Suprapubic skin (tissue), 4 donors: Measurements from ENCODE around the gene PWWP2B. TPM values are rescaled to one million over a fixed set of nuclear protein-coding genes. Genes with fewer than 3 reads are reported as not detected.
A peak's percentile ranks its signal among the peaks of the same experiment; 100 is the strongest.

Experiments
- DNase-seq, 2 donors: peaks; one replicate each; pipeline ENCODE4 v3.0.0-alpha.2; 2019; ENCODE audit warnings: low spot score in 2 of 2
- H3K27ac ChIP-seq: fragments of 200-600 bp; sonication (generic); one replicate; pipeline ENCODE4 v1.5.1; 2019
- H3K27me3 ChIP-seq: fragments of 200-600 bp; sonication (generic); one replicate; pipeline ENCODE4 v1.5.1; 2019
- H3K36me3 ChIP-seq: fragments of 200-600 bp; sonication (generic); one replicate; pipeline ENCODE4 v1.5.1; 2019
- H3K4me1 ChIP-seq: fragments of 200-600 bp; sonication (generic); one replicate; pipeline ENCODE4 v1.5.1; 2019
- H3K4me3 ChIP-seq: fragments of 200-600 bp; sonication (generic); one replicate; pipeline ENCODE4 v1.5.1; 2019; ENCODE audit warnings: mild to moderate bottlenecking
- H3K9me3 ChIP-seq: fragments of 200-600 bp; sonication (generic); one replicate; pipeline ENCODE4 v1.5.1; 2019
- EP300 ChIP-seq: sonication (generic); formaldehyde crosslinking; IDR thresholded peaks from one replicate; pipeline ENCODE4 v1.6.1; 2017; ENCODE audit warnings: antibody characterized with exemption
- POLR2A ChIP-seq, 2 donors: fragments of 450-650 bp; IDR thresholded peaks; one replicate each; pipeline ENCODE4 v1.6.1; 2017; ENCODE audit warnings: antibody characterized with exemption in 2 of 2, mild to moderate bottlenecking in 2 of 2, moderate library complexity in 2 of 2
- POLR2AphosphoS5 ChIP-seq, 3 donors: sonication (generic); formaldehyde crosslinking; IDR thresholded peaks; one replicate each; pipeline ENCODE4 v1.6.1; 2017; ENCODE audit warnings: antibody characterized with exemption in 3 of 3
- WGBS: methylation state at CpG from one replicate; pipeline ENCODE4 v1.1.5; 2018; 5-methylcytosine and 5-hydroxymethylcytosine counted together
- total RNA-seq, 4 donors: library from RNA; depleted of rRNA; stranded (reverse); fragments of >200 nt; gene quantifications; one replicate each; pipeline ENCODE4 v1.1.0, GENCODE V29; 2016
- TF ChIP-seq, protein P1 (sequence below), 2 donors: fragments of 200-600 bp in 1 of 2; fragments of 450-650 bp in 1 of 2; sonication (generic) in 1 of 2; IDR thresholded peaks; one replicate each; pipeline ENCODE4 v1.5.1; 2016 to 2019; ENCODE audit warnings: antibody characterized with exemption in 2 of 2, mild to moderate bottlenecking in 1 of 2, moderate library complexity in 1 of 2

The PWWP2B gene
- total RNA-seq, 4 donors from 2014 or later: 15.2 to 19.4 (median 18.3) TPM

DNA sequence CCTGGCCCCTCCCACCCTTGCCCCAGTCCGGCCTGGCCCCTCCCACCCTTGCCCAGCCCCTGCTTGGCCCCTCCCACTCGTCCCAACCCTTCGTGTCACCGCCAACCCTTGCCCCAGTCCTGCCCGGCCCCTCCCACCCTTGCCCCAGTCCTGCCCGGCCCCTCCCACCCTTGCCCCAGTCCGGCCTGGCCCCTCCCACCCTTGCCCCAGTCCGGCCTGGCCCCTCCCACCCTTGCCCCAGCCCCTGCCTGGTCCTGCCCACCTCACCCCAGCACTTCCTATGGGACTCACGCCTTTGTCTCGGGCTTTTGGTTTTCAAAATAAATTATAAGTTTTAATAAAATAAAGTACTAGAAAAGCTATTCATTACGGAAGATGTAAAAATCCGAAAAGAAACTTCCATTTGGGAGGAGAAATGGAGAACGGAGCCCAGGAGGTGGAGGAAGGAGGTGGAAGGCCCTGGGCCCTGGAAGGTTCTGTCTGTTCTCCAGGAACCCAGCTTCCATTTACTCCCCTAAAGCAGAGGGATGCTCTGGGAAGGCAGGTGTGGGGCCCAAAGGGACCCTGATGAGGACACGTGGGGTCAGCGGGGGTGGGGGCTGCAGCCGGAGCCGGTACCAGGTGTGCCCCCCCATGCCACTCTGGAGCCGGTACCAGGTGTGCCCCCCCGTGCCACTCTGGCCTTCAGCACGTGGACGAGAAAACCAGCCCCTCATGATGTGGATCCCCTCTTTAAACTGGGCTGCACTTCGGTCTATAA is 52.2 kb downstream of the PWWP2B start:
- TF ChIP-seq EP300 (no peak), POLR2A (IDR thresholded peaks at IDR 0.05) (no peak), POLR2AphosphoS5 (IDR thresholded peaks at IDR 0.05) (no peak)
- TF ChIP-seq, protein P1, sequence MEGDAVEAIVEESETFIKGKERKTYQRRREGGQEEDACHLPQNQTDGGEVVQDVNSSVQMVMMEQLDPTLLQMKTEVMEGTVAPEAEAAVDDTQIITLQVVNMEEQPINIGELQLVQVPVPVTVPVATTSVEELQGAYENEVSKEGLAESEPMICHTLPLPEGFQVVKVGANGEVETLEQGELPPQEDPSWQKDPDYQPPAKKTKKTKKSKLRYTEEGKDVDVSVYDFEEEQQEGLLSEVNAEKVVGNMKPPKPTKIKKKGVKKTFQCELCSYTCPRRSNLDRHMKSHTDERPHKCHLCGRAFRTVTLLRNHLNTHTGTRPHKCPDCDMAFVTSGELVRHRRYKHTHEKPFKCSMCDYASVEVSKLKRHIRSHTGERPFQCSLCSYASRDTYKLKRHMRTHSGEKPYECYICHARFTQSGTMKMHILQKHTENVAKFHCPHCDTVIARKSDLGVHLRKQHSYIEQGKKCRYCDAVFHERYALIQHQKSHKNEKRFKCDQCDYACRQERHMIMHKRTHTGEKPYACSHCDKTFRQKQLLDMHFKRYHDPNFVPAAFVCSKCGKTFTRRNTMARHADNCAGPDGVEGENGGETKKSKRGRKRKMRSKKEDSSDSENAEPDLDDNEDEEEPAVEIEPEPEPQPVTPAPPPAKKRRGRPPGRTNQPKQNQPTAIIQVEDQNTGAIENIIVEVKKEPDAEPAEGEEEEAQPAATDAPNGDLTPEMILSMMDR (IDR thresholded peaks at IDR 0.05): no peak
- Histone ChIP-seq H3K4me1 (peaks cover 76% of the 10 kb centered on the region), H3K27ac (peak overlapping the region; percentile 26), H3K4me3 (no peak overlapping the region), H3K27me3 (no peaks in the 10 kb centered on the region), H3K36me3 (no peaks in the 10 kb centered on the region), H3K9me3 (no peaks in the 10 kb centered on the region)
- 33% methylated on average over 15 of the region's 22 CpGs for WGBS
- peak in 1 of 2 donors; percentile 84 for DNase-seq

DNA sequence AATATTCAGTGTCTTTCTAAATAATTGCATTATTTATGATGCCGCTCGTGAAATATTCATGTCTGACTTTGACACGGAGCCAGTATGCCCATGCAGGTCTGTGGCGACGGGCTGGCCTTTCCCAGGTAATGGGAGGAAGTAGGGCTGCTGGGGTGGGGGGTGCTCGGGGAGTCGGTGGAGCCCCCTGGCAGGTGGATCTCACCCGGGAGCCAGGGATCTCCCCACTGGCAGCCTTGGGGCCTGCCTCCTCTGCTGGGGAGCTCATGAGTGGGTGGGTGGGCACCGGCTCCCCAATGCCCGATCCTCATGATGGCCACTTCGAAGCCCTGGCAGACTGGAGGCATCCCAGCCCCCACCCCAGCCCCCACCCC is 52.8 kb downstream of the PWWP2B start:
- Histone ChIP-seq H3K27ac (no peak overlapping the region), H3K27me3 (no peaks in the 10 kb centered on the region), H3K36me3 (no peaks in the 10 kb centered on the region), H3K4me1 (peaks cover 75% of the 10 kb centered on the region), H3K4me3 (no peak overlapping the region), H3K9me3 (no peaks in the 10 kb centered on the region)
- peak in 1 of 2 donors; percentile 73 for DNase-seq
- WGBS: 44% methylated on average over 6 of the region's 11 CpGs
- TF ChIP-seq, protein P1 (IDR thresholded peaks at IDR 0.05): no peak
- TF ChIP-seq POLR2AphosphoS5 (IDR thresholded peaks at IDR 0.05) (no peak), EP300 (no peak), POLR2A (IDR thresholded peaks at IDR 0.05) (no peak)

- 64% methylated on average over 5 of the region's 9 CpGs for WGBS
- DNase-seq: no peak
- peaks cover 73% of the 10 kb centered on the region for H3K4me1 ChIP-seq
- no peaks in the 10 kb centered on the region for H3K36me3 ChIP-seq
- H3K9me3 ChIP-seq: no peaks in the 10 kb centered on the region
- H3K4me3 ChIP-seq: no peak overlapping the region
- no peak overlapping the region for H3K27ac ChIP-seq
- TF ChIP-seq POLR2A (IDR thresholded peaks at IDR 0.05): no peak
- no peak for TF ChIP-seq POLR2AphosphoS5 (IDR thresholded peaks at IDR 0.05)
- TF ChIP-seq, protein P1 (IDR thresholded peaks at IDR 0.05): no peak
- TF ChIP-seq EP300: no peak
- H3K27me3 ChIP-seq: no peaks in the 10 kb centered on the region
These were observed 53.4 kb downstream of the PWWP2B start for GRCh38 chr10:132450466-132450824.

- Histone ChIP-seq H3K4me1 (peaks cover 69% of the 10 kb centered on the region), H3K4me3 (no peak overlapping the region), H3K27me3 (no peaks in the 10 kb centered on the region), H3K9me3 (no peaks in the 10 kb centered on the region), H3K36me3 (no peaks in the 10 kb centered on the region), H3K27ac (no peak overlapping the region)
- 77% methylated on average over 6 of the region's 11 CpGs for WGBS
- peak in 1 of 2 donors; percentile 69 for DNase-seq
- no peak for TF ChIP-seq POLR2A (IDR thresholded peaks at IDR 0.05)
- TF ChIP-seq, protein P1 (IDR thresholded peaks at IDR 0.05): no peak
- TF ChIP-seq POLR2AphosphoS5 (IDR thresholded peaks at IDR 0.05): no peak
- no peak for TF ChIP-seq EP300
These were observed 54.0 kb downstream of the PWWP2B start for GRCh38 chr10:132450825-132451505.

- TF ChIP-seq, protein P1 (IDR thresholded peaks at IDR 0.05): no peak
- no peak for TF ChIP-seq POLR2AphosphoS5 (IDR thresholded peaks at IDR 0.05)
- TF ChIP-seq EP300: no peak
- no peak for TF ChIP-seq POLR2A (IDR thresholded peaks at IDR 0.05)
- WGBS: 76% methylated on average over 15 of the region's 18 CpGs
- peak in 1 of 2 donors; percentile 68 for DNase-seq
- Histone ChIP-seq H3K36me3 (no peaks in the 10 kb centered on the region), H3K9me3 (no peaks in the 10 kb centered on the region), H3K27ac (no peak overlapping the region), H3K27me3 (no peaks in the 10 kb centered on the region), H3K4me1 (peaks cover 62% of the 10 kb centered on the region), H3K4me3 (no peak overlapping the region)
These were observed 54.7 kb downstream of the PWWP2B start for GRCh38 chr10:132451506-132452215.
